DMS153 treated with DMSO at 0.1 percent for 48 hours (cell line): ENCODE measurements around the gene SLC6A17.

Experiments
- DNase-seq: peaks from one replicate; lab custom pipeline; 2025; ENCODE audit not compliant: unreplicated experiment; lab: John Stamatoyannopoulos, UW

SLC6A17 gene

GRCh38 chr1:110216844-110217444 is 66.7 kb downstream of the SLC6A17 start:
- no peak for DNase-seq

GRCh38 chr1:110218137-110218536 is 67.8 kb downstream of the SLC6A17 start:
- DNase-seq = no peak

- no peak for DNase-seq
These were observed 68.4 kb downstream of the SLC6A17 start for GRCh38 chr1:110218739-110219138.

- no peak for DNase-seq
These were observed 70.0 kb downstream of the SLC6A17 start for GRCh38 chr1:110220324-110220723.

GRCh38 chr1:110221119-110221518 is 70.8 kb downstream of the SLC6A17 start:
- no peak for DNase-seq

GRCh38 chr1:110223127-110223526 is 72.8 kb downstream of the SLC6A17 start:
- no peak for DNase-seq

- DNase-seq = no peak
These were observed 73.3 kb downstream of the SLC6A17 start for GRCh38 chr1:110223581-110223980.

- DNase-seq = no peak
These were observed 74.1 kb downstream of the SLC6A17 start for GRCh38 chr1:110224240-110224995.

GRCh38 chr1:110225212-110225611 is 74.9 kb downstream of the SLC6A17 start:
- DNase-seq = no peak

- no peak for DNase-seq
These were observed 75.6 kb downstream of the SLC6A17 start for GRCh38 chr1:110225756-110226404.

GRCh38 chr1:110227774-110228173 is 77.5 kb downstream of the SLC6A17 start:
- DNase-seq = no peak

- no peak for DNase-seq
These were observed 78.1 kb downstream of the SLC6A17 start for GRCh38 chr1:110228381-110228780.

- DNase-seq = no peak
These were observed 78.6 kb downstream of the SLC6A17 start for GRCh38 chr1:110228869-110229268.

GRCh38 chr1:110229348-110230001 is 79.2 kb downstream of the SLC6A17 start:
- DNase-seq = no peak

- DNase-seq = no peak
These were observed 80.3 kb downstream of the SLC6A17 start for GRCh38 chr1:110230381-110231199.

GRCh38 chr1:110233861-110234260 is 83.6 kb downstream of the SLC6A17 start:
- DNase-seq = no peak

GRCh38 chr1:110234691-110235090 is 84.4 kb downstream of the SLC6A17 start:
- no peak for DNase-seq

GRCh38 chr1:110235181-110235833 is 85.0 kb downstream of the SLC6A17 start:
- DNase-seq = no peak

GRCh38 chr1:110235834-110236682 is 85.8 kb downstream of the SLC6A17 start:
- no peak for DNase-seq
